Fibroblast of lung (primary cell): ENCODE measurements around the gene REEP1.

ENCODE experiments used
- EZH2 ChIP-seq: IDR thresholded peaks from 2 replicates; pipeline ENCODE4 v1.5.1; 2012; ENCODE audit warnings: low read length, control low read depth, mild to moderate bottlenecking; ENCODE audit errors: missing control alignments
- TF ChIP-seq, protein P1 (sequence below), 2 donors: IDR thresholded peaks in 1 of 2; conservative IDR thresholded peaks in 1 of 2; 1 replicate in 1 of 2; 2 replicates in 1 of 2; pipeline ENCODE4 v1.5.1; 2011 to 2012; ENCODE audit warnings: low read length in 2 of 2, control low read depth in 1 of 2, inconsistent platforms in 1 of 2, low read depth in 1 of 2, mild to moderate bottlenecking in 1 of 2

DNA sequence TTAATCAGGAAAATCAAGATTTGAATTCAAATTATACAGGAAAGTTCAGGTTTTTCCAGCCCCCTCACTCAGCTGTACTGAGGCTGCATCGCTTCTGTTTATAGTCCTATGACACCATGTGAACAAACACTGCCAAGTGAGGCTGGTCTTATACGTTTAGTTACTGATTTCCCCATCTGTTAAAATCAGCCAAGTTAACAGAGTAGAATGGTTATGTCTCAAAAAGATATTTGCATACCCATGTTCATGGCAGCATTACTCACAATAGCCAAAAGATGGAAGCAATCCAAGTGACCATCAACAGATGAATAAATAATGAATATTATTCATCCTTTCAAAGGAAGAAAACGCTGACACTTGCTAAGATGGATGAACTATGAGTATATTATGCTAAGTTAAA is 43.8 kb downstream of the REEP1 start:
- TF ChIP-seq, protein P1, sequence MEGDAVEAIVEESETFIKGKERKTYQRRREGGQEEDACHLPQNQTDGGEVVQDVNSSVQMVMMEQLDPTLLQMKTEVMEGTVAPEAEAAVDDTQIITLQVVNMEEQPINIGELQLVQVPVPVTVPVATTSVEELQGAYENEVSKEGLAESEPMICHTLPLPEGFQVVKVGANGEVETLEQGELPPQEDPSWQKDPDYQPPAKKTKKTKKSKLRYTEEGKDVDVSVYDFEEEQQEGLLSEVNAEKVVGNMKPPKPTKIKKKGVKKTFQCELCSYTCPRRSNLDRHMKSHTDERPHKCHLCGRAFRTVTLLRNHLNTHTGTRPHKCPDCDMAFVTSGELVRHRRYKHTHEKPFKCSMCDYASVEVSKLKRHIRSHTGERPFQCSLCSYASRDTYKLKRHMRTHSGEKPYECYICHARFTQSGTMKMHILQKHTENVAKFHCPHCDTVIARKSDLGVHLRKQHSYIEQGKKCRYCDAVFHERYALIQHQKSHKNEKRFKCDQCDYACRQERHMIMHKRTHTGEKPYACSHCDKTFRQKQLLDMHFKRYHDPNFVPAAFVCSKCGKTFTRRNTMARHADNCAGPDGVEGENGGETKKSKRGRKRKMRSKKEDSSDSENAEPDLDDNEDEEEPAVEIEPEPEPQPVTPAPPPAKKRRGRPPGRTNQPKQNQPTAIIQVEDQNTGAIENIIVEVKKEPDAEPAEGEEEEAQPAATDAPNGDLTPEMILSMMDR (conservative IDR thresholded peaks at IDR 0.05 in 1 of 2, IDR thresholded peaks at IDR 0.05 in 1 of 2; ENCODE audit: low read depth in 1 of 2, low read length in 2 of 2), result no peak
- TF ChIP-seq EZH2, result no peak
